Midbrain (tissue), 1 donor: ENCODE results near the gene EXD3.
"Not testable (repeated sequence)": the region's sequence is repeated elsewhere in the genome, so short reads cannot be mapped to it uniquely, and the experiment has no call there.

ENCODE experiments used
- DNase-seq: peaks from one replicate; lab custom pipeline; 2025; lab: John Stamatoyannopoulos, UW

EXD3 gene

DNA sequence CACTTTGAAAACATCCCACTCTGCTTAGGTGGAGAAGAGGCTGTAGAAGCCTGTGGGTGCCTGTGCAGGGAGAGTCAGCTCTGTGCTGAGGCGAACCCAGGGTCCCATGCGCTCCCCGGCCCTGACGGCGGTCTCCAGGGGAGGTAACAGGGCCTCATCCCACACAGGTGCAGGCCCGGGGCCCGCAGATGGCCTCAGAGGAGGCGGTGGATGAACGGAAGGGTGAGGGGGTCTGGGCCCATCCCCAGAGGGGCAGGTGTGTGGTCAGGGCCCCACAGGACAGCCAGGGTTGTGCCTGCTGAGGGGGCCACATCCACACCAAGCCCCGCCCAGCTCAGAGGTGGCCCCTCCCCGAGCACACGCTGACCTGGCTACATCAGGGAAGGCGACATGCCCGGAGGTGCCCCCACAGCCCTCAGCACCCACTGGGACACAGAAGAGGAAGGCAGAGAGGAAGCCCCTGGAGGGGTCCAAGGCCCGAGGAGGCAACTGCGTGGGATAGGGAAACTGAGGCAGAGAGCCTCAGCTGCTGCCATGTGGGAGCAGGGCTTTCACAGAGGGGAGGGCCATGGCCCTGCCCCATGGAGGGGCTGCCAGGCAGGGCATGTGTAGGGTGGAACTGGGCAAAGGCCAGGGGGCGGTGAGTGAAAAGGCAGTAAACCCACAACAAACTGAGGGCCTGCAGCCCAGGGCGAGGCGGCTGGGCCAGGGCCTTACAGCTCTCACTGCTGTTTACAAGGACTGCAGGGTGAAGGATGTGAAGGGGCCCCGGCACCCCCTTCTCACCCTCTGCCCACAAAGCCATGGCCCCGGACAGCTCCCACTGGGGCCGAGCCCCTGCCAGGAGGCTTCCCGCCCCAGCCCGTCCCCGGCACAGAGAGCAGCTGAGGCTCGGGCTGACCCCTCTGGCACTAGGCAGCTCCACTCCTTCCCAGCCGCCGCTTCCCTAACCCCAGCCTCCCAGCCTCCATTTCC is 29.5 kb downstream of the EXD3 start:
- DNase-seq, result no peak

DNA sequence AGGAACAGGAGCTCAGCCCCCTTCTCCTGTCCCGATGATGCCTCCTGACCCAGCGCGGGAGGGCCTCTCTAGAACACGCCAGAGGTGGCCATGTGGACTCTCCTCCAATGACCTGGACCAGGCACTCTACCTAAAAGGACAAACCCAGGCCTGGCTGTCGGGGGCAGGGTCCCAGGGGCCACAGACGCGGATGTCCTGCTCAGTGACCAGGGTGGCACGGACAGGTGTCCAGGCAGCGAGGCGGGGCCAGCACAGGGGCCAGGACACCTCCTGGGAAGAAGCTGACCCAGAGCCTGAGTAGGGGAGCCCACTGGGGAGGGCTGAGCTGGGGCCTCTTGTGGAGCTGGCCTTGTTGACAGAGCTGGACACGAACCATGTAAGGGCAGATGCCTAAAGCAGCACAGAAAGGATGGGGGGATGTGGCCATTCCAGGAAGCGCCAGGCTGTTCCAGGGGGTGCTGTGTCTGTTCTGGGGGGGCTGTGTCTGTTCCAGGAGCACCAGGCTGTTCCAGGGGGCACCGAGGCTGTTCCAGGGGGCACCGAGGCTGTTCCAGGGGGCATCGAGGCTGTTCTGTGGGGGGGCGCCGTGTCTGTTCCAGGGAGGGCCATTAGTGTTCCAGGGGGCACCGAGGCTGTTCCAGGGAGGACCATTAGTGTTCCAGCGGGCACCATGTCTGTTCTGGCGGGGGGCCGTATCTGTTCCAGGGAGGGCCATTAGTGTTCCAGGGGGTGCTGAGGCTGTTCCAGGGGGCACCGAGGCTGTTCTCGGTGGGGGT is 30.5 kb downstream of the EXD3 start:
- DNase-seq, result no peak

DNA sequence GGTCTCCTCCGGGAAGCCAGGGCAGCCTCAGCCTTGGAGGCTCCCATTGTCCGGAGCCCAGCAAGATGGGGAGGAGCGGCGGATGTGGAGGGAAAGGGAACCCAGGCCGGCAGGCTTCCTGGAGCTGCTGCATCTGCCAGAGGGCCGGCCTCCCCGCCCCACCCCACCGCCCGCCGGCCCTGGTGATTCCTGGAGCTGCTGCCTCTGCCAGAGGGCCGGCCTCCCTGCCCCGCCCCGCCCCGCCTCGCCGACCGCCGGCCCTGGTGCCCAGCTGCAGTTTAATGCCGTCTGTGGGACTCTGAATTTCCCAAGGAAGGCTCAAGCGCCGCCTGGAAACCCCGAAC is 31.6 kb downstream of the EXD3 start:
- DNase-seq, result no peak

DNA sequence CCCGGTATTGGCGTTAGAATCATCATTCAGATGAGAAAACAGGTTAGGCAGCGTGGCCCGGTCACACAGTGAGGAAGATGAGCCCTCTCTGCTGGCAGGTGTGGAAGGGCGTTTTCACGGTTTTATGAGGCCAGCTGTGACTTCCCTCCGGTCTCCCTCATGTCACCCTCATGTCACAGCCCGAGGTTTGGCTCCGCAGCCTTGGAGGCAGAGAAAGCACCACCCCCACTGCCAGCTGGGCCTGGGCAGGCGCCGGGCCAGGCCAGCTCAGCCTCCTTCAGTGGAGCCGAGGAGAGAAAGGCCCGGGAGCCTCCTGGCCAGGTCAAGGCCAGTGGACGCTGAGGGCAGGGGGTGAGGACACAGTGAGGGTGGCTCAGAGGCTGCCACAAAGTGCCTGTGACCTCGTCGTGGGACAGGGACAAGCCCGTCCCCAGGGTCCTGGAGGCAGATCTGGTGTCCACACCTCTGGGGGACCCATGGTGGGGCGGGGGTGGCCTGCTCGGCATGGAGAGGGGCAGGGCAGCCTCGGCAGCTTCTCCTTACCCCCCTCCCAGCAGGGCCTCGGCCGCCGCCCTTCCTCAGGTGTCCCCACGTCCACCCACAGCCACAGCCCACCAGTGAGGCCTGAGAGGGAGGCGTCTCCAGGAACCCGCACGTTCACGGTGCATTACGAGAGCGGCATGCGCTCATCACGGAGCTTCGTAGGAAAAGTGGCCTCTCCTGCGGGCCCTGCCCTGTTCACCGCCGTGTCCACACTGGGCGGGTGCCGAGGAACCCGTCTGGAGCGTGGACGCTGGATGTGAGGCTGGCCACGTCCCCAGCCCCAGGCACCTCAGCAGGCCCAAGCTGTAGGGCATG is 32.2 kb downstream of the EXD3 start:
- DNase-seq, result no peak

DNA sequence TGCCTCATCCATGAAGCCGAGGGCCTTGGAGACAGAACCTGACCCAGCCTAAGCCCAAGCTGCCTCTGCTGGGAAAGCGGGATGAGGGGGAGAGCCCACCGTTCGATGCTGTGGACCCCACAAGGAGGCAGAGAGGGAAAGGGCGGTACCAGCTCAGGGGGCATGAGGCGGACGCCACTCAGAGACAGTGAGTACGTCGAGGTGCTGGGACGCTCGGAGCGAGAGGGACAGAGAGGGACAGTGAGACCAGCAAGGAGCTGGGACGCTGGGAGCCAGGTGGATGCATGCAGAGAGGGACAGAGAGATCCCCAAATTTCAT is 33.6 kb downstream of the EXD3 start:
- DNase-seq, result no peak

DNA sequence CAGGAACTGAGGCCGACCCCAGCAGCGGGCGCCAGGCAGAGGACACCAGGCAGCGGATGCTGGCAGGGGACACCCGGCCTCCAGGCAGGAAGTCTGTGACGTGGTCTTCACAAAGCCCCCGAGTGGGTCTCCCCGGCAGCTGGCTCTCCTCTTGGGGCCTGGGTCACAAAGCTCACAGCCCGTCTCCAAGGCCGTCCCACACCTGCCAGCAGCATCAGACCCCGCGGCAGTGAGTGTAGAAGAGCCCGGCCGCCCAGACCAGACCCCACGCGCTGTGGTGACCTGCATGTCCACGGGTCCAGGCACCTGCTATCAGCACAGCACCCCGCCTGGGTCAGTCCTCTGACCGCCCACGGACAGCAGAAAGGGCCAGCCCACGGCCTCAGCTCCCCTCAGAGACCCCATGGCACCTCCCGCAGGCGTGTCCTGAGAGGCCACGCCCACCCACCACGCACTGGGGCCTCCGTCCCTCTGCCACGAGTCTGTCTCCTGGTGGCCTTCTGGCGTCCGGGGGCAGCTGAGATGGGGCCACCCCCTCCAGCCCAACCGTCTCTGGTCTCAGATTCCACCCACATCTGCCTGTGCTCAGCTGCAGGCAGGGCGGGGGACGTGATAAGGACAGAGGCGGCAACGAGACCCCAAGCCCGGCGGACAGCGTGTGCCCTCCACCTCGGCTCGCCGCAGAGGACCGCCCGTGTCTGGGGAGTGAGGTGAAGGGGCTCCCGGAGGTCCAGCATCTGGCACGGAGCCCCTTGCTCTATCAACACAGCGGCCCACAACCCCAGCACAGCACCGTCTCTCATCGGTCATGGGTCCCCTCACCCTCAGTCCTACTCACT is 34.2 kb downstream of the EXD3 start:
- DNase-seq, result no peak

DNA sequence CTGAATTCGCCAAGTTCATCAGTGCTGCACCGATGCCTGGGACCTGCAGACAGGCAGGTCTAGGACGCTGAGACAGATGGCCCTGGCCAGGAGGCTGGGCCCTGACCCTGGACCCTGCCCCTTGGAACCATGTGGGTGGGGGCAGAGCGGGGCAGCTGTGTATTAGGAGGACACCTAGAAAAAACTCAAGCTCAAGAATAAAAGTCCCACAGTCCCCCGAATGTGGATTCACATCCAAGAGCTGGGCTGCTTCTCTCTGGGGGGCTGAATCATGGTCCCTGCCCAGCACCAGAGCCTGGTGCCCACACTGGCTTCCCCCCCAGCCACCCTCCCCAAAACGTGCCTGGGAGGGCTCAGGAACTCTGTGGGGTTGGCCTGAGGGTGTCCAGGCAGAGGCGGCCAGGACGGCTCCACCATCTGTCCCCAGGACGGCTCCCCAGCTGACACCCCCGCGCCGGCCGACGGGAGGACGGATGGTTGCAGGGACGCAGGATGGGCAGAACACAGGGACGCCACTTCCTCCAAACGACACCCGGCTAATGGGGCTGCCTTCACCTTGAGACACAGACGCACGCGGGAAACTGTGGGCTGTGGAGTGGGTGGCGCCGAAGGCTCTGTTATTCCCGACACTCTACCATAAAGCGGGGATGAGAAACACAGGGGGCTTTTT is 34.9 kb downstream of the EXD3 start:
- DNase-seq, result no peak

DNA sequence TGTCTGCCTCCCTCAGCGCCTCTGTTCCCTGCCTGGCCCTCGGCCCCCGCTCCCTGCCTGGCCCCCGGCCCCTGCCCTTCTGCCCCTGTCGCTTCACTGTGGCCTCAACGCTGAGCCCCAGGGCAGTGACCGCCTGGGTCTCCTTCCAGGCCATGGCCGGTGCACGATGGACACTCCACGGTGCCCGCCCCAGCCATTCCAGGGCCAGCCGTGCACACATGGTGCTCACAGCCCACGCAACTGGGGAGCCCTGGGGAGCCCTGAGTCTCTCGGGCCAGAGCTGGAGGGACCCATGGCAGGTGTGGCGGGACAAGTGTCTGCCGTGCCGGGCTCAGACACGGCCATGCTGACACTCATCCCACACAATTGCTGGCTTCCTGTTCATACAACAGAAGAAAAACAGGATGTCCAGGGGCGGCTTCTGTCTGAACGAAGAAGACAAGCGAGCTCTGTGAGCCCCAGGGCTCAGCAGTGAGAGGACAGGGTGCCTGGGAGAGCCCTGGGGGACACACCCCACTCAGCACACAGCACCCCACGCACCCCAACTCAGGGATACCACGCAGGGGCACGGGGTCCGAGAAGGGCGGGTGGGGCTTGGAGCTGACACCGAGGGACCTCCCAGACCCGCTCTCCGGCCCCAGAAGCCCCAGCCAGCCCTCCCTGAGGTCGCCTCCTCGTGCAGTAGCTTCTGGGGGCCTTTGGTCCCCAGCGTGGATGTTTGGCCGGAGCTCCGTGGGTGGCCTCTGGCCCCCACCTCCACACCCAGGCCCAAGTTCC is 35.7 kb downstream of the EXD3 start:
- DNase-seq, result no peak

DNA sequence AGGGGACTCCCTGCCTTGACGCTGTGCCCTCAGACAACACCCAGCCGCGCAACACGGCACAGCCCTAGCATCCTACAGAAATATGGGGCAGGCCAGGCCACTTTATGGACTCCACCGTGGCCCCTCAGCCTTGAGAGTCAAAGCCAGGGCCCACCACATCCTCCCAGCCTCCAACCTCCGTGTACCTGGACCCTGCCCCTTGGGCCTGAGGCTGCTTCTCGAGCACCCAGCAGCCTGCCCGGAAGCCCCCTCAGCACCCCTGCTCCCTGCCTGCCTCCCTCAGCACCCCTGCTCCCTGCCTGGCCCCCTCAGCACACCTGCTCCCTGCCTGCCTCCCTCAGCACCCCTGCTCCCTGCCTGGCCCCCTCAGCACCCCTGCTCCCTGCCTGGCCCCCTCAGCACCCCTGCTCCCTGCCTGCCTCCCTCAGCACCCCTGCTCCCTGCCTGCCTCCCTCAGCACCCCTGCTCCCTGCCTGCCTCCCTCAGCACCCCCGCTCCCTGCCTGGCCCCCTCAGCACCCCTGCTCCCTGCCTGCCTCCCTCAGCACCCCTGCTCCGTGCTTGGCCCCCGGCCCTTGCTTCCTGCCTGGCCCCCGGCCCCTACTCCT is 36.4 kb downstream of the EXD3 start:
- not testable (repeated sequence) for DNase-seq

DNA sequence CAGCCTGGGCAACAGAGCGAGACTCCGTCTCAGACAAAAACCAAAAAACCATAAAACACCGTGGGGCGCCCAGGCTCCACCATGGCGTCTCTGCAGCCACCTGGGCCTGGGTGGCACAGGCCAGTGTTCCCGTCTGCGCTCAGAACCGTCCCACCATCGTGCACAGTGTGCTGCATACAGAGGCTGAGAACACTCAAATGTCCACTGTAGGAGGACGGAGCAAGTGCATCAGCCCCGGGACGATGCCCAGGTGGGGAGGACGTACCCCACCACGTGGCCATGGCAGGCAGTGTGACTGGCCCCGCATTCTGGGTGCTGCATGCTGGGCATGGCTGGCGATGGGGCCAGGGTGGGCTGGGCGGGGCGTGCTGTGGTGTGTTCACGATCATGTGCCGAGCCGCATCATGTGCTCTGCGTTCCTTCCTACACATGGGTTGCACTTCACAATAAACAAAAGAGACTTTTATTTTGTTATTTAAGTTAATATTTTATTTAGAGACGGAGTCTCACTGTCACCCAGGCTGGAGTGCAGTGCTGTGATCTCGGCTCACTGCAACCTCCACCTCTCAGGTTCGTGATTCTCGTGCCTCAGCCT is 37.8 kb downstream of the EXD3 start:
- no peak for DNase-seq

DNA sequence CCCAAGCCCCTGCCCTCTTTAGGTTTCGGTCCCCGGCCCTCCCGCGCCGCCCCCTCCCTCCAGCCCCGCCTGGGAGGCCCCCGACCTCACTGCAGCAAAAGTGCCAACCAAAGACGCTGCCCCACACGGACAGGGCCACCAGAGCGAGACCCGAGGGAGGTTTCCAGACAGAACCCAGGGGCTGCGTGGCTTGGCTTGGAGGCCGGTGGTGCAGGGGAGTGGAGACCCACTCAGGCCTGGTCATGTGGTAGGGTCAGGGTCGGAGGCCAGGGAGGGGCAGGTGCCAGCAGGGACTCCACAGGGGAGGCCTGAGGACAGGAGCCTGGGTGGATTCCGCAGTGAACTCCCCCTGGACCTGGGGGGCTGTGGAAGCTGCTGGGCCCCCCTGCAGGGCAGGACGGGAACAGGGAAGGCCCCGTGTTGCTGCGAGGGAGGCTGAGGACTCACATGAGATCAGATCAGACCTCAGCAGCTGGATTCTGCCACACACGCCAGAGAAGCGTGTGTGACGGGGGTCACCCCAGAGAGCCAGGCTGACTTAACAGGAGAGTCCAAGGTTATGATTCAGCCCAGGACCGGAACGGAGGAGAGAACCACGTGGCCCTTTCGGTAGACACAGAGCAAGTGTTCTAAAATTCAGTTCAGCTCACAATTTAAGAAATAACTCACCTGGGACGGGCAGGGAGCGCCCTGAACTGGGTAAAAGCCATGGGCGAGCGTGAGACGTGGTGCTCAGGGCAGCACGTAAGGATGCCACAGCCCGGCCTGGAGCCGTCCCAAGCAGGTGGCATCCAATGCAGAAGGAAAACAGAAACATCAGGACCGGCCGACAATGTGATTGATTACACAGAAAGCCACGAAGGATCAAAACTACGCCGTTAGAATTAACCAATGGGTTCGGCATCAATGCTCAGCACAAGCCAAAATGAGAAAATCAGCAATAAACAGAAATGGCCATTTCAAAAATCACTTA is 38.9 kb downstream of the EXD3 start:
- no peak for DNase-seq

DNA sequence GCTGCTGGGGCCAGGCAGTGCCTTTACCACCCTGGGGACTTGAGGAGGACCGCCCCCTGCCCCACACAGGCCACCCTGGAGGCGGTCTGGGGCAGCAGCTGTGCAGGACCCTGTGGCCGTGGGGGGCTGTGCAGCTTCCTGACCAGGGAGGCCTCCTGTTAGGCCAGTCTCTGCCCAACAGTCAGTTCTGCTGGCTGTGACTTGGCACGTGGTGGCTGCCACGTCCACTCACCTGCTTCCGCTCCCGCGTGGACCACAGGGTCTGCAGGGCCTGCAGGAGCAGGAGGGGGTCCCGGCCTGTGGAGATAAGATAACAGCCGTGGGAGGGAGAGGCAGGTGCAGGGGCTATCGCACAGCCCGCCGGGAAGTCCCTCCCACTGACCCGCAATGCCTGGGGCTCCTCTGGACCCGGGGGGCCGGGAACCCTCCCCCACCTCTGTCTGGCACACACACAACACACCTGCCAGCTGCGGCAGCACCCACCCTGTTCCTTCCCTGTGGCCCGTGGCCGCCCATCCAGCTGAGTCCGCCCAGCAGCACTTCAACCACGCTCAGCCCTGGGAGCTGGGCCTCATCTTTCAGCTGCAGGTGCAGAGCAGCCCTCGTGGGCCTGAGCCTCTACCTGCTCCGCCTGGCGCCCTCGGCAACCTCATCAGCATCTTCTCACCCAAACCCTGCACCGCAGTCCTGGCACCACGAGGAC is 39.7 kb downstream of the EXD3 start:
- no peak for DNase-seq

DNA sequence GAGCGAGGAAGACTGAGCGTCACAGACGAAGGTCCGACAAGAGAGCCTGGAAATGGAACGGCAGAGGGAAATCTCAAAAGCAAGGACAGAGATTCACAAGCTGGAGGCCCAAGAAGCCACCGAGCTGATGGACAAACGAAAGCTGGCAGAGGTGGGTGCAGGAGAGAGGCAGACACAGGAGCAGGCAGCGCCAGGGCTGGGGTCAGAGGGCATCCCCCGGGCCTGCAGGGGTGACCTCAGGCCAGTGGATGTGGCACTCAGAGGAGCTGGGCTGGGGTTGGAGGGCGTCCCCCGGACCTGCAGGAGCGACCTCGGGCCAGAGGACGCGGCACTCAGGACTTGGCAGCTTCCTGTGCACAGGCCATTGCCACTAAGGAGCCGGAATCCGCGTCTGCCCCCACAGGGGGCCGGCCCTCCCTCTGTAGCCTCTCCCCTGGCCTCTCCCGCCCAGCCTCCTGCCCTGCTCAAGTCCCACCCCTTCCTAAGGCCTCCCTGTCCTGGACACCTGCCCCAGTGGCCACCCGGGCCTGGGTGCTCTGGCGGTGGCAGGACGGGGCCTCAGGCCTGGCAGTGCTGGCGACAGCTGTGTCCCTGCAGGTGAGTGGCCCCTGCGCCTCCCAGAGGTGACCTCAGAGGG is 40.4 kb downstream of the EXD3 start:
- no peak for DNase-seq

DNA sequence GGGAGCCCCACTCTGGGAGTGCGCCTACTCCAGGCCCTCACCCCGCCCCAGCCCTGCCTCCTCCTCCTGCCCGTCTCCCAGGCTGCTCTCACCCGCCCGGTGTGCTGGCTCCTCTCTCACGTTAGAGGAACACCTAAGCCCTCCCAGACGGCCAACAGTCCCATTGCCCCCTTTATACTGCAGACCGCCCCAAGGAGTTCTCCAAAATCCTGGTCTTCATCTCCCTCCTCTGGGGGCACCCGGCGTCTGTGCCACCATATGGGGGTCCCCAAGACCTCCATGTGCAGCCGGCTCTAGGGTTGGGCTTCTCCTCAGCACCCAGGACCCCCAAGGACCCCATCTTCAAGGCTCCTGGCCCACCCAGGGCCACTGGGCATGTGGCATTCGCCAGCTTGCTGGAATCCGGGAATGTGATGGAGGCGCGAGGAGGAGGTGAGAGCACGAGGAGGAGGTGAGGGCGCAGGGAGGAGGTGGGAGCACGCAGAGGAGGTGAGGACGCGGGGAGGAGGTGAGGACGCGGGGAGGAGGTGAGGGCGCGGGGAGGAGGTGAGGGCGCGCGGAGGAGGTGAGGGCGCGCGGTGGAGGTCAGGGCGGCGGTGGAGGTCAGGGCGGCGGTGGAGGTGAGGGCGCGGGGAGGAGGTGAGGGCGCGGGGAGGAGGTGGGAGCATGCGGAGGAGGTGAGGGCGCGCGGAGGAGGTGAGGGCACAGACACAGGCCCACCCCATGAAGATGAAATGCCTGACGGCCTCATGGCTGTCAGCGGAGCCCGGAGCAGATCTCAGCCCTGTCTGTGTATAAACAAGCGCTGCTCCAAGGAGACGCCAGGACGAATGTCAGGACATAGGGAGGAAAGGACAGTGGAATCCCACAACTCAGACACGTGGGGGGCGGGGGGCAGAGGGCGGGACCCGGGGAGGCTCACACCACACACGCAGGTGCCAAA is 41.2 kb downstream of the EXD3 start:
- no peak for DNase-seq

DNA sequence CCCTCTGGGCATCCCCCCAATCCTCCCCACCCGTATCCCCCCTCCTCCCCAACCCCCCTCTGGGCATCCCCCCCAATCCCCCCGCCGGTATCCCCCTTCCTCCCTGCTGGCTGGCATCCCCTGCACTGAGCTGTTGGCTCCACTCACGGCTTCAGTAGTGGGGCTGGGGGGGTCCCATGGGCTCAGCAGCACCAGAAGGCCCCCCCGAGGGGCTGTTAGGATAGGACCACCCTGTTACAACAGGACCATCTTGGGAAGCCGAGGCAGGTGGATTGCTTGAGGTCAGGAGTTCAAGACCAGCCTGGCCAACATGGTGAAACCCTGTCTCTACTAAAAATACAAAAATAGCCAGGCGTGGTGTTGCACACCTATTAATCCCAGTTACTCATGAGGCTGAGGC is 42.4 kb downstream of the EXD3 start:
- no peak for DNase-seq

DNA sequence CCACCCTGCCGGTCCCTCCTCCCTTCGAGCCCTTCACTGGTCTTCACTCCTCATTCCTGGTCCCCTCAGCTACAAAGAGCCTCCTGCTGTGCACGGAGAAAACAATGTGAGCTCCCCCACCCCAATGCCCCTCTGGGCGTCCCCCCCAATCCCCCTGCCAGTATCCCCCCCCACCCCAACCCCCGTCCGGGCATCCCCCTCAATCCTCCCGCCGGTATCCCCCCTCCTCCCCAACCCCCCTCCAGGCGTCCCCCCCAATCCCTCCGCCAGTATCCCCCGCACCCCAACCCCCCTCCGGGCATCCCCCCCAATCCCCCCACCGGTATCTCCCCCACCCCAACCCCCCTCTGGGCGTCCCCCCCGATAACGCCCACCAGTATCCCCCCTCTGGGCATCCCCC is 42.8 kb downstream of the EXD3 start:
- no peak for DNase-seq
